Esophagus squamous epithelium (tissue), 5 donors: ENCODE measurements around the gene TNPO3. TPM values are rescaled to one million over a fixed set of nuclear protein-coding genes. Genes with fewer than 3 reads are reported as not detected.
A peak's percentile ranks its signal among the peaks of the same experiment; 100 is the strongest.

Experiments
- DNase-seq: peaks from one replicate; lab custom pipeline; 2025; lab: John Stamatoyannopoulos, UW
- H3K27ac ChIP-seq, 4 donors: fragments of 200-600 bp; sonication (generic); one replicate each; pipeline ENCODE4 v1.5.1; 2016 to 2019; ENCODE audit warnings: mild to moderate bottlenecking in 1 of 4
- H3K27me3 ChIP-seq, 4 donors: fragments of 200-600 bp; sonication (generic); 1 replicate in 3 of 4; 2 replicates in 1 of 4; pipeline versions ENCODE4 v1.5.1 to v1.6.0; 2017 to 2021; ENCODE audit warnings: antibody characterized with exemption in 1 of 4
- H3K36me3 ChIP-seq, 3 donors: fragments of 200-600 bp; sonication (generic); one replicate each; pipeline ENCODE4 v1.5.1; 2016 to 2019
- H3K4me1 ChIP-seq, 3 donors: fragments of 200-600 bp; sonication (generic); one replicate each; pipeline ENCODE4 v1.5.1; 2017 to 2019
- H3K4me3 ChIP-seq, 4 donors: fragments of 200-600 bp; sonication (generic); 1 replicate in 3 of 4; 2 replicates in 1 of 4; pipeline ENCODE4 v1.5.1; 2016 to 2019; ENCODE audit warnings: mild to moderate bottlenecking in 2 of 4, moderate library complexity in 1 of 4
- H3K9me3 ChIP-seq, 3 donors: fragments of 200-600 bp; sonication (generic); one replicate each; pipeline ENCODE4 v1.5.1; 2016 to 2019
- POLR2A ChIP-seq, 4 donors: fragments of 450-650 bp; IDR thresholded peaks; one replicate each; pipeline ENCODE4 v1.6.1; 2017; ENCODE audit warnings: antibody characterized with exemption in 4 of 4, mild to moderate bottlenecking in 4 of 4, moderate library complexity in 3 of 4
- WGBS, 2 donors: methylation state at CpG; one replicate each; pipeline ENCODE4 v1.1.5; 2018; 5-methylcytosine and 5-hydroxymethylcytosine counted together
- intact Hi-C: fragments of 100-400 bp; cut with DNase I; formaldehyde crosslinking; loops from one replicate; pipeline ENCODE4 v1.15.0; 2022
- total RNA-seq, 4 donors: library from RNA; depleted of rRNA; stranded (reverse); fragments of >200 nt; gene quantifications; one replicate each; pipeline ENCODE4 v1.1.0, GENCODE V29; 2016
- TF ChIP-seq, protein P1 (sequence below), 6 experiments: fragments of 450-650 bp in 4 of 6; fragments of 200-600 bp in 2 of 6; sonication (generic) in 2 of 6; IDR thresholded peaks; one replicate each; pipeline ENCODE4 v1.5.1; 2016 to 2019; ENCODE audit warnings: antibody characterized with exemption in 6 of 6, mild to moderate bottlenecking in 4 of 6, moderate library complexity in 4 of 6
- donor health status: DM: yes; HTN: yes; CAD: no.

TNPO3 gene
- total RNA-seq, 4 donors from 2014 or later = 26.4 to 49.6 (median 39.3) TPM

DNA sequence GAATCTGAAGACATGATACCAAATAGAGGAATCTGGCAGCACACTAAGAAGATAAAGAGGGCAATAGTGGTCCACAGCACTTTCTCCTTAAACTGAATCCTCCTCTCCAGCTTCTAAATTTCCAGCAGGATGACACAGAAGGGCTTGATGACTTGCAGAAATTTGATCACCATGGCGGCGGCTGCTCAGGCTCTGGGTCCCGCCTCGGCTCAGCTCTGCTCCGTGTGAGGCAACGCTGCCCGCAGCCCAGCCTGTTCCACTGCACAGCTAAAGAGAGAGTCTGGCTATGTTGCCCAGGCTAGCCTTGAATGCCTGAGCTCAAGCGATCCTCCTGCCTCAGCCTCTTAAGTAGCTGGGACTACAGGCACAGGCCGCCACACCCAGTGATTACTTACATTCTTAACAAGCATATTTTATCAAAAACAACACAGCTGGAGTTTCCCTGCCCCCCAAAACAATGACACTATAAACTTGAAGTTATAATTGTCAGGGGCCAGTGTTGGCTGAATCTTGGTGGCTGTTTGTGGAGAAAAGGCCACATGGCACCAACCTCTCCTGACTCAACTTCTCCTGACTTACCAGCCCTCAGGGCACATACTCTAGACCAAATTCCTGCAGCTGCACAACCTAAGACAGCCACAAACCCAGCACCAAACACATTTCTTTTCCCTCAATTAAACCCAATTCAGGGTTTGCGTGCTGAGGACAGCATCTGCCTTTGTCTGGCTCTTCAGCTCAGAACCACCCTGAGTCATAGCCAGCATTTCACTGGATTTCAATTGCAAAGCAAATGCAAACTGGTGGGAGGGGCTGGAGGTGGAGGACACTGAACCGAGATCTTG is 11.6 kb upstream of the TNPO3 start:
- intact Hi-C loops = no loop called here
- DNase-seq = no peak
- H3K27me3 ChIP-seq = peaks cover 0 to 25% (median 0%) of the 10 kb centered on the region in 4 donors
- no peaks in the 10 kb centered on the region for H3K9me3 ChIP-seq
- no peak overlapping the region for H3K4me3 ChIP-seq
- TF ChIP-seq, protein P1, sequence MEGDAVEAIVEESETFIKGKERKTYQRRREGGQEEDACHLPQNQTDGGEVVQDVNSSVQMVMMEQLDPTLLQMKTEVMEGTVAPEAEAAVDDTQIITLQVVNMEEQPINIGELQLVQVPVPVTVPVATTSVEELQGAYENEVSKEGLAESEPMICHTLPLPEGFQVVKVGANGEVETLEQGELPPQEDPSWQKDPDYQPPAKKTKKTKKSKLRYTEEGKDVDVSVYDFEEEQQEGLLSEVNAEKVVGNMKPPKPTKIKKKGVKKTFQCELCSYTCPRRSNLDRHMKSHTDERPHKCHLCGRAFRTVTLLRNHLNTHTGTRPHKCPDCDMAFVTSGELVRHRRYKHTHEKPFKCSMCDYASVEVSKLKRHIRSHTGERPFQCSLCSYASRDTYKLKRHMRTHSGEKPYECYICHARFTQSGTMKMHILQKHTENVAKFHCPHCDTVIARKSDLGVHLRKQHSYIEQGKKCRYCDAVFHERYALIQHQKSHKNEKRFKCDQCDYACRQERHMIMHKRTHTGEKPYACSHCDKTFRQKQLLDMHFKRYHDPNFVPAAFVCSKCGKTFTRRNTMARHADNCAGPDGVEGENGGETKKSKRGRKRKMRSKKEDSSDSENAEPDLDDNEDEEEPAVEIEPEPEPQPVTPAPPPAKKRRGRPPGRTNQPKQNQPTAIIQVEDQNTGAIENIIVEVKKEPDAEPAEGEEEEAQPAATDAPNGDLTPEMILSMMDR (IDR thresholded peaks at IDR 0.05) = no peak
- TF ChIP-seq POLR2A (IDR thresholded peaks at IDR 0.05) = no peak
- no peaks in the 10 kb centered on the region for H3K4me1 ChIP-seq
- 71 to 82% methylated on average over 8 to 10 of the region's 11 CpGs for WGBS, 2 donors
- no peaks in the 10 kb centered on the region for H3K36me3 ChIP-seq
- H3K27ac ChIP-seq = no peak overlapping the region

DNA sequence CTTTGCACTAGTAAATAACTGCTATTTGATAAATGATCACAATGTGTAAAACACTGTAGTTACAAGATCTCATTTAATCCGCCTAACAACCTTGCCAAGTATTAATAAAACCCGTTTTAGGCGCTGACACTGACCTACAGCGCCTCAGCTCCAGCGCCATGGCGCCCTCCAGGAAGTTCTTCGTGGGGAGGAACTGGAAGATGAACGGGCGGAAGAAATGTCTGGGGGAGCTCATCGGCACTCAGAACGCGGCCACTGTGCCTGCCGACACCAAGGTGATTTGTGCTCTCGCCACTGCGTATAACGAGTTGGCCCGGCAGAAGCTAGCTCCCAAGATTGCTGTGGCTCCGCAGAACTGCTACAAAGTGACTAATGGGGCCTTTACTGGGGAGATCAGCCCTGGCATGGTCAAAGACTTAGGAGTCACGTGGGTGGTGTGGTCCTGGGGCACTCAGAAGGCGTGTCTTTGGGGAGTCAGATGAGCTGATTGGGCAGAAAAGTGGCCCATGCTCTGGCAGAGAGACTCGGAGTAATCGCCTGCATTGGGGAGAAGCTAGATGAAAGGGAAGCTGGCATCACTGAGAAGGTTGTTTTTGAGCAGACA is 1.1 kb upstream of the TNPO3 start:
- Histone ChIP-seq H3K27me3 (no peaks in the 10 kb centered on the region), H3K9me3 (no peaks in the 10 kb centered on the region), H3K36me3 (peaks cover 0 to 9% (median 0%) of the 10 kb centered on the region in 3 donors), H3K4me3 (no peak overlapping the region), H3K27ac (peak overlapping the region in 1 of 4 donors; percentile 97), H3K4me1 (peaks cover 12 to 41% (median 17%) of the 10 kb centered on the region in 3 donors)
- intact Hi-C loops = no loop called here
- 67 to 92% methylated on average over 18 to 20 of the region's 22 CpGs for WGBS, 2 donors
- TF ChIP-seq POLR2A (IDR thresholded peaks at IDR 0.05) = no peak
- TF ChIP-seq, protein P1 (IDR thresholded peaks at IDR 0.05) = no peak
- DNase-seq = no peak

DNA sequence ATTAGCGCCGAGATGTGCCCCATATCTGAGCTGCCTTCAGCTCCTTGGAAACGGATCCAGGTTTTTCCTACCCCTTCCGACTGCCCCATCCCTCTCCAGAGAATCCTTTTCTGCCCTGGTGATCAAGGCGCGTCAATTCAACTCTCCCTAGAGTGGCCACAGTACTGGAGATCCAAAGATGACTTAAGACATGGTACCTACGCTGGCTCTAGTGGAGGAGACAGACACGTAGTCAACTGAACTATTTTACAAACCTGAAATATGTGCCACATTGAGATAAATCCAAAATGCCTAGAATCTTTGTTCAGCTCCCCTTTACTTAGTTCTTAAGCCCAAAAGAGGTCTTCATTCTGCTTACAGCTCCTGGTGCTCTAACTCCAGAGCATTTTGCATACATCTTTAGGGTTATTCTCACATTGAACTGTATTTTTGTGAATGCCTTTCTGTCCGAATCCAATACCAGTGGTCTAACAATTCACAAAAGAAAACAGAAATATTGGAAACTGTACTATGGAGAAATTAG is 444 bp upstream of the TNPO3 start:
- intact Hi-C loops = no loop called here
- H3K27me3 ChIP-seq = no peaks in the 10 kb centered on the region
- peaks cover 0 to 9% (median 0%) of the 10 kb centered on the region in 3 donors for H3K36me3 ChIP-seq
- 4 to 16% methylated on average over 9 of the region's 9 CpGs for WGBS, 2 donors
- H3K4me3 ChIP-seq = peak overlapping the region; percentile 74 to 91 (median 80)
- H3K27ac ChIP-seq = peak overlapping the region; percentile 95 to 97 (median 96)
- no peaks in the 10 kb centered on the region for H3K9me3 ChIP-seq
- no peak for DNase-seq
- no peak for TF ChIP-seq POLR2A (IDR thresholded peaks at IDR 0.05)
- TF ChIP-seq, protein P1 (IDR thresholded peaks at IDR 0.05) = no peak
- H3K4me1 ChIP-seq = peaks cover 12 to 47% (median 17%) of the 10 kb centered on the region in 3 donors

DNA sequence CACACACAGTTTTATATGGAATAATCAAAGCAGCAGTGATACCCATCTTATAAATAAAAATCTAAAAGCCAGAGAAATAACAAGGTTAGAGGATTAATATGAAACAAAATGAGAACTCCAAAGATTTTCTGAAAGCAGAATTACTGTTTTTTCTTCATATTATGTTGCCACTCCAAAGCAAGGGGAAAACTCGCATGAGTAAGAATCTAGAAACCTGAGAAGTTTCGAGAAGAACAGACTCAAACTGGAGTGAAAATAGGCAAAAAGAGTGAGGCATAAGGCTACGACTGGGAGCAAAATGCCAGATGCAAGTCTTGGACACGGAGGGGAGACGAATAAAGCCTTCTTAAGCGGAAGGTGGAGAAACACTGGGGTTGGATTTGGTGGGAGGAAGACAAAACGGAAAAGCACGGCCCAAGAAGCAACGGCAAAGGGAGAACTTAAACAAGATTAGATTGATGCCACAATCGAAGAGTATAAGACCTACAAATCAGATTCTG is 923 bp downstream of the TNPO3 start:
- Histone ChIP-seq H3K9me3 (no peaks in the 10 kb centered on the region), H3K36me3 (peaks cover 0 to 12% (median 0%) of the 10 kb centered on the region in 3 donors), H3K27me3 (no peaks in the 10 kb centered on the region), H3K4me1 (peaks cover 12 to 59% (median 17%) of the 10 kb centered on the region in 3 donors), H3K27ac (peak overlapping the region; percentile 95 to 97 (median 96)), H3K4me3 (peak overlapping the region; percentile 74 to 91 (median 80))
- whole genome bisulfite sequencing, 2 donors = 0% methylated on average over 10 of the region's 10 CpGs
- no peak for DNase-seq
- intact Hi-C loops = no loop called here
- TF ChIP-seq, protein P1 (IDR thresholded peaks at IDR 0.05) = no peak
- no peak for TF ChIP-seq POLR2A (IDR thresholded peaks at IDR 0.05)
